HL-60/S4 (cell line): Measurements from ENCODE around the gene F2RL3.
"Not testable (repeated sequence)": the region's sequence is repeated elsewhere in the genome, so short reads cannot be mapped to it uniquely, and the experiment has no call there.

Source experiments
- in situ Hi-C: fragments of 300-500 bp; cut with MboI; formaldehyde crosslinking; loops from 2 replicates; pipeline ENCODE4 v1.14.3; 2022; ENCODE audit warnings: low sequenced_read_pairs

The F2RL3 gene

GRCh38 chr19:16919496-16919895, 30.7 kb downstream of the F2RL3 start:
- in situ Hi-C loops: no loop called here

DNA sequence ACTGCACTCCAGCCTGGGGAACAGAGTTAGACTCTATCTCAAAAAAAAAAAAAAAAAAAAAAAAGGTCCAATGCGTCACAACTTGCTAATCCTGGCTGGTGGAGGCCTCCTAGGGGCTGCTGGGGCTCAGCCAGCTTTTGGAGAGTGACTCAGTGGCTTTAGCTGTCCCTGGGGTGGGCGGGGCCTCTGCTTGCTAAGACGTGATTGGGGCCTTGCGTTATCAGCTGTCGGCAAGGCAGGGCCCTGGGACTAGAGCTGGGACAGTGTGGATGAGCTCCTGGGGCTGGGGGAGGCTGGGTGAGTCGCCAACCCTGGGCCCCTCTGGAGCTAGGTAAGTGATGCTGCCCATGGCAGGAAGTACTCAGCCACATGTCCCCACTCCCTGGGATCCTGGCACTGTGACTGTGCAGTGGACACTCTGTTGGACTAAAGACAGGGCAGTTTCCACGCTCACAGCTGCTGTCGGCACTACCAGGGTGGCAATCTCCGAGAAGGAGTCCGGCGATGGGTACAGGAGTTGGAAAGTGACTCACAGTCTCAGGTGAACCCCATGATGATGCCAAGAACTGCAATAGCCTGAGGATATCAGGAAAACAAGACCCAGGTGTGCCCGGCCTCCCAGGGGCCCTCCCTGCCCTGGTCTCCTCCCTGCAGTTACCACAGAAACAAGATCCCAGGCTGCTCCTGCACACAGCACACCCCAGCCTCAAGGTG, 32.2 kb downstream of the F2RL3 start:
- in situ Hi-C loops: no loop called here

DNA sequence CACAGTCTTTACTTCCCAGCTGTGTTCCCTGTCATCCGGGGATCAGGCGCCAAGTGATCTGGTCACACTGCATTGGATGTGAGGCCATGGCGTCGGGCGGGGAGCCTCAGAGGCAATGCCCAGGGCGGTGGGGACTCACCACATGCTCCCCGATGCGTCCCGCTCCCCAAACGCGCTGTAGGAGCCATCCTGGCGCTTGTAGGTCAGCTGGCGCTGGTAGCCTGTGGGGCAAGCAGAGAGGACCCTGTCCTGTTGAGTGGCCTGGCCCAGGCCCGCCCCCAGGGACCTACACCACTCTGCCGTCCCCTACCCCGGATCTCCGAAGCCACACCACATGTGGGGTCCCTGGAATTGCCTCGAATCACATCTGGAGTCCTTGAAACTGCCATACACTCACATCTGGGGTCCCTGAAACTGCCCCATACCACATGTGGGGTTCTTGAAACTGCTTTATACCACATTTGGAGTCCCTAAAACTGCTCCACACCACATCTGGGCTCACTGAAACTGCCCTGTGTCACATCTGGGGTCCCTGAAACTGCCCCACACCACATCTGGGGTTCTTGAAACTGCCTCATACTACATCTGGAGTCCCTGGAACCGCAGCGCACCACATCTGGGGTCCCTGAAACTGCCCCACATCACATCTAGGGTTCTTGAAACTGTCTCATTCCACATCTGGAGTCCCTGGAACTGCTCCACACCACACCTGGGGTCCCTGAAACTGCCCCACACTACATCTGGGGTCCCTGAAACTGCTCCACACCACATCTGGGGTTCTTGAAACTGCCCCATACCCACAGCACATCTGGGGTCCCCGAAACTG, 33.2 kb downstream of the F2RL3 start:
- in situ Hi-C loops: no loop called here

GRCh38 chr19:16922592-16922934, 33.8 kb downstream of the F2RL3 start:
- in situ Hi-C loops: no loop called here

- in situ Hi-C loops: no loop called here
These were observed 34.1 kb downstream of the F2RL3 start for GRCh38 chr19:16922949-16923348.

DNA sequence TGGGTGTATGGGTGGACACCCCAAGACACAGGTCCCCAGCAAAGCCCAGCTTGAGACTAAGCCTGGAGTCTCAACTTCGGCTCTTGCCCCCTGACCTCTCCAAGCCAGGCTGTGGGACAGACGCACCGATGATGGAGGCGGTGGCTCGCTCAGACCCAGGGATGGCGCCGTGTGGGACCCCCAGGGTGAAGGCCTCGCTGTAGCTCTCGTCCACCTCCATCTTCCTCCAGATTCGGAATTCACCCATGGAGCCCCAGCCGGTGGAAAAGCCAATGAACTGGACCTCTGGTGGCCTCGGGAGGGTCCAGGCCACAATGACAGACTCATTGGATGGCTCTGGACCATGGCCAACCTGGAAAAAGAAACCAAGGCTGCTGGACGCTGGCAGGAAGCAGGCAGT, 39.1 kb downstream of the F2RL3 start:
- in situ Hi-C loops: no loop called here

DNA sequence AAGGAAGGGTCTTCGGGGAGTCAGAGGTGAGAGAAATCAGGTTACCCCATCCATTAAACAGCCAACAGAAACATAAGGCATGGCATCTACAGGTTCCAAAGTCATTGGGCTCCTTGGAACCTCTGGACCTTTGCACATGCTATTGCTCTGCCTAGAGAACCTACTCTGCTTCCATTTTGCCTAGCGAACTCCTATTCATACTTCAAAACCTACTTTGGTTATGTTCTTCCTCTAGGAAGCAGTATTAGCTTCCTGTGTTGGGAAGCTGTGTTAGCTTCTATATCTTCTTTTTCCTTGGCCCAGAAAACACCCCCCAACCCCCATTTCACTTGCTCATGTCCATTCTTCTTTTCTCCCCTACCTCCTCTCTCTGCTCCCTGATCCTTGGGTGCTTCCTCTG, 39.6 kb downstream of the F2RL3 start:
- in situ Hi-C loops: no loop called here

- in situ Hi-C loops: no loop called here
These were observed 40.1 kb downstream of the F2RL3 start for GRCh38 chr19:16928916-16929315.

- in situ Hi-C loops: no loop called here
These were observed 42.0 kb downstream of the F2RL3 start for GRCh38 chr19:16930753-16931152.

- in situ Hi-C loops: no loop called here
These were observed 42.5 kb downstream of the F2RL3 start for GRCh38 chr19:16931306-16931705.

- in situ Hi-C loops: no loop called here
These were observed 45.7 kb downstream of the F2RL3 start for GRCh38 chr19:16934489-16934888.

DNA sequence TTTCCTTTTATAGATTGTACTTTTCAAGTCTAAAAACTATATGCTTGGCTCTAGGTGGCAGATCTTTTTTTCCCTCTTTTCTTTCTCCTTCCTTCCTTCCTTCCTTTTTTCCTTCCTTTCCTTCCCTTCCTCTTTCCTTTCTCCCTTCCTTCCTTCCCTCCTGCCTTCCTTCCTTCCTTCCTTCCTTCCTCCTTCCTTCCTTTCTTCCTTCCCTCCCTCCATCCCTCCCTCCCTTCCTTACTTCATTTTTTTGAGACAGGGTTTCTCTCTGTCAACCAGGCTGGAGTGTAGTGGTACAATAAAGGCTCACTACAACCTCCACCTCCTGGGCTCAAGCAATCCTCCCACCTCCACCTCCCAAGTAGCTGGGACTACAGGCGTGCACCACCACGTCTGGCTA, 48.1 kb downstream of the F2RL3 start:
- in situ Hi-C loops: no loop called here

GRCh38 chr19:16937796-16938195, 49.0 kb downstream of the F2RL3 start:
- in situ Hi-C loops: not testable (repeated sequence)

- in situ Hi-C loops: no loop called here
These were observed 49.4 kb downstream of the F2RL3 start for GRCh38 chr19:16938211-16938610.

DNA sequence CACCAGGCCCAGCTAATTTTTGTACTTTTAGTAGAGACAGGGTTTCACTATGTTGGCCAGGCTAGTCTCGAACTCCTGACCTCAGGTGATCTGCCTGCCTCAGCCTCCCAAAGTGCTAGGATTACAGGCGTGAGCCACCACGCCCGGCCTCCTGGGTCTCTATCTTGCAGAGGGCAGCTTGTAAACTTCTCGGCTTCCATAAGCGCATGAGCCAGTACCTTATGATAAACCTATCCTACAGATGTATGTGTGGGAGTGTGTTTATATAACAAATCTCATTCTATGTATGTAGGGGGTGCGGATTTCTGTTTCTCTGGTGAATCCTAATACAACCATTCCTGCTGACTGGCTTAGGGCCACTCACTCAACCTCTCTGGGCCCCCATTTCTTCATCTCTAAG, 51.3 kb downstream of the F2RL3 start:
- in situ Hi-C loops: not testable (repeated sequence)

GRCh38 chr19:16940626-16941025, 51.8 kb downstream of the F2RL3 start:
- in situ Hi-C loops: no loop called here
